AG09319 (cell line): Measurements from ENCODE around the gene DR1.

Experiments
- DNase-seq: peaks from one replicate; pipeline ENCODE4 v3.0.0-alpha.2; 2010; ENCODE audit warnings: low read depth; ENCODE audit errors: extremely low read depth
- TF ChIP-seq, protein P1 (sequence below): IDR thresholded peaks from 2 replicates; pipeline ENCODE4 v1.5.1; 2011; ENCODE audit warnings: low read depth, mild to moderate bottlenecking, inconsistent platforms, low read length, moderate library complexity

Gene DR1

DNA sequence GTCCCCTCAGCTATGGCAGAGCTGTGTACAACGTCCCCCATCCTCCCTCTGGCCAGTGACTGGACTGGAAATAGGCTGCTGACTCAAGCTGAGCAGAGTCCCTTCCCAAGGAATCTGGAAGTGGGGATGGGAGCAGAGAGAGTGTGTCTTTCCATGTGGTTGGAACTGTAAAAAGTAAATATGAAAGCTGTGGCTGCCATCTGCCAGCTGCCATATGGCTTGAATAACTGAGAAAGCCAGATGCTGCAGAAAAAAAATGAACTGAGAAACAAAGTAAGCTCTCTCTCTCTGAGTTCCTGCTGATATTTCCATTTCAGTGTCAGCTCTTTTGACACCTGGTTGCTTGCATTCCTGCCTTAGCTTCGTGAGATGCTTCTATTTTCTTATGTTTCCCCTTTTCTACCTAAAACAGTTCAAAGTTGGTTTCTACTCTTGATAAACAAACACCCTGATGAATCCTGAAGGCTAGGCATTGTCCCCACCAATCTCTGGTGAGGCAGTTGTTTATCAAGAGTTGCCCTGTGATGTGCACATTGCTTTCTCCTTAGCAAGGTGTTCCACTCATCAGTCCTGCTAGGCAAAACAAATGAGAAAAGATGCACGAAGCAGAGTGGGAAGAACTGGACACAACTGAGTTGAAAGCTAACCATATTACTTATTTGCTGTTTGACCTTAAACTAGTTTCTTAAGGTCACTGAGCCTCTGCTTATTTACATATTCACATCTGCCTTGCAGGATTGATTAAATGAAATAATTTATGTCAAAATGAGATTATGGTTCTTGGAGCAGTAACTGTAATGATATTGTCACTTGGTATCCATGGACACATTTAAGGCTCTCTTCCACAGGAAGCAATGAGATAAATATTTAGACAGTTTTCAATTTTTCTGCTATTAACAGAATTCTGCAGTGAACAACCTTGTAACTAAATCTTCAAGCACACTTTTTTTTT is 16.6 kb upstream of the DR1 start:
- TF ChIP-seq, protein P1, sequence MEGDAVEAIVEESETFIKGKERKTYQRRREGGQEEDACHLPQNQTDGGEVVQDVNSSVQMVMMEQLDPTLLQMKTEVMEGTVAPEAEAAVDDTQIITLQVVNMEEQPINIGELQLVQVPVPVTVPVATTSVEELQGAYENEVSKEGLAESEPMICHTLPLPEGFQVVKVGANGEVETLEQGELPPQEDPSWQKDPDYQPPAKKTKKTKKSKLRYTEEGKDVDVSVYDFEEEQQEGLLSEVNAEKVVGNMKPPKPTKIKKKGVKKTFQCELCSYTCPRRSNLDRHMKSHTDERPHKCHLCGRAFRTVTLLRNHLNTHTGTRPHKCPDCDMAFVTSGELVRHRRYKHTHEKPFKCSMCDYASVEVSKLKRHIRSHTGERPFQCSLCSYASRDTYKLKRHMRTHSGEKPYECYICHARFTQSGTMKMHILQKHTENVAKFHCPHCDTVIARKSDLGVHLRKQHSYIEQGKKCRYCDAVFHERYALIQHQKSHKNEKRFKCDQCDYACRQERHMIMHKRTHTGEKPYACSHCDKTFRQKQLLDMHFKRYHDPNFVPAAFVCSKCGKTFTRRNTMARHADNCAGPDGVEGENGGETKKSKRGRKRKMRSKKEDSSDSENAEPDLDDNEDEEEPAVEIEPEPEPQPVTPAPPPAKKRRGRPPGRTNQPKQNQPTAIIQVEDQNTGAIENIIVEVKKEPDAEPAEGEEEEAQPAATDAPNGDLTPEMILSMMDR: no peak
- no peak for DNase-seq

DNA sequence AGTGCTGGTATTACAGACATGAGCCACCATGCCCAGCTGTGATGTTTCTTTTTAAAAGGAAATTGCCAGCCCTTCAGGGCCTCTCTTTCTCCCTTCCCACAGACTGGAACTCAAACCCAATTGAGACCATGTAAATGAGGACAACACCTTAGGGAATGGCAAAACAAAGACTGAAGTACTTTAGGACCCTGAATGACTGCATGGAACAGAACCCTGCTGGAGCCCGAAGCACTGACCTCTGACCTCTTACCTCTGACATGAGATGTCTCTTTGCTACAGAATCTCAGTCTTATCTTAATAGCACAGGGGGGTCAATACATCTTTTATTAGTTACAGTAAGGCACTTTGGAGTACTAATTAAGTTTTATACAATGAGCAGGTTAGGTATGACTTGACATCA is 15.5 kb upstream of the DR1 start:
- DNase-seq: no peak
- TF ChIP-seq, protein P1: no peak

DNA sequence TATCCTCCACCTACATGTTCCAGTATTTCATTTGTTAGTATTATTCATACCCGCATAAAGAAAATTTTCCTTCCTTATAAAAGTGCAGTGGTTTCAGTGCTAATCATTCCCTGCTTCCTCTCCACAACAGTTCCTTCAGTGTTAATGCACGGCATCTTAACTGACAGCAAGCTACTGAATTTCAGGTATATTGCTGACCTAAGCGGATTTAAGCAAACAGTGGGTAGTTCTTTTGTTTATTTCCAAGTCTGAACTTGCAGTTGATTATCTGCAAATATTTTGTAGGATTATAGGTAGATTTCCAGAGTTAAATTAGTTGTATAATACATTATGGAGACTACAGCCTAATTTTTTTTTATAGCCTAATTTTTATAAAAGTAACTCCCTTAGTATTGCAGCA is 15.1 kb upstream of the DR1 start:
- no peak for DNase-seq

DNA sequence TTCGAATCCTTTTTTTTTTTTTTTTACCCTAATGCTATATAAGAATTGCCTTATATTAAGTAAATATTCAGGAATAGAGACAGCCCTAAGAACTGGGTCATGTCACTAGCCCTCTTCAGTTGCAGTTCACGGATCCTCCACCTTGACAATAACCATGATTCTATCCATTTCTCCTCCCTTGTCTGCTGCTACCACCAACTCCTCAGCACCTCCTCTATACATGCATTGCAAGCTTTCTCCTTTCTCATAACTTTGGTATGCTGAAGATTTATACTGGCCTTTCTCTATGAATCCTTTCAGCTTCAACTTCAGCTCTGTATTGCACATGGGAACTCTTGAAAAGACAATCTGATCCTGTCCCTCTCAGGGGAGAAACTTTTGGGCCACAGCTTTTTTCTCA is 14.3 kb upstream of the DR1 start:
- TF ChIP-seq, protein P1: no peak
- DNase-seq: no peak

More for the DNA sequence above, 15.1 kb upstream of the DR1 start:
- TF ChIP-seq, protein P1: no peak

DNA sequence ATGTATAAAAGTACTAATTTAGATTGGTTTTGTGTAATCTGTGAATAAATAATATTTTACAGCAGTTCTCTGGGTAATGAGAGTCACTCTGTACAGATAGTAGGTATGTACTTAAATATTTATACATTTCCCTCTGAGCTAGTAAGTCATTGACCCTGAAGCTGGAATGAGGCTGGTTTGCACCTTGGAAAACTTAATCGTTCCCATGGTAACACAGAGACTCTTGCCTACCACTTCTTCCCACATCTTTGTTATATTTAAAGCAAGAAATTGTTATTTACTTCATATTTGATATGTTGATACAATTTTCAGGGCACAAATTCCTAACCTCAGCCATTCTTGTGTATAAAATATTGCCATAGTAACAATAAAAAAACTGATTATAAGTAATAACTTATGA is 13.3 kb upstream of the DR1 start:
- no peak for DNase-seq
- TF ChIP-seq, protein P1: no peak

DNA sequence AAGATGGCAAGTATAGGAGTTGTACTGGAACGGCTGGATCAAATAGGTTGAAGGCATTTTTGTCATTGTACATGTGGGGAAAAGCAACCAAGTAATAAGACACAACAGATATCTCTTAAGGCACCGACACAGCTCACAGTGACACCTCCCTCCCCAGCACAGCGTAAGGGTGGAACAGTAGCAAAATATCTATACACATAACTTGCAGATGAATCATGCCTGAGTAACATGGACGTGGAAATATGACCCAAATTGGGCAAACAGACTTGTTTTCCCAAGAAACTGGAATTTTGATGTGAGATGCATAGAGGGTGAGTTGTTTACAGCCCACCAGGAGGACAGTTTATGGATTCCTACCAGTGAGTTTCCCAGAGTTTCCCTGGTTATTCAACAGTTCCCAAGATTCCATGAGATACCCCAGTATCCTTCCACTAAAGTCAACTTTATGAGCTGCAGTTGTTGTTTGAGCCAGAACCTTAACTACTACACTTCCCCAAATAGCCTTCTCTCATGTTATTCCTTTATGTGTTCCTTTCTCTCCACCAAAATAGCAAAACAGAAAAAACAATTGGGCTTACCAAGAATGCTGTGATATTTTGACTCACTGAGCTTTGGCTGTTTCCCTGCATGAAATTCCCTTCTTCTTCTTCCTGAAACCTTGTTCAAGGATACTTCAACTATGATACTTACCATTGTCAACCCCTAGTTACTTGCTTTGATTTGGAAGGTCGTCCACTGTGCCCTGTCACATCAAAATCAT is 7.1 kb upstream of the DR1 start:
- DNase-seq: no peak
- TF ChIP-seq, protein P1: no peak

DNA sequence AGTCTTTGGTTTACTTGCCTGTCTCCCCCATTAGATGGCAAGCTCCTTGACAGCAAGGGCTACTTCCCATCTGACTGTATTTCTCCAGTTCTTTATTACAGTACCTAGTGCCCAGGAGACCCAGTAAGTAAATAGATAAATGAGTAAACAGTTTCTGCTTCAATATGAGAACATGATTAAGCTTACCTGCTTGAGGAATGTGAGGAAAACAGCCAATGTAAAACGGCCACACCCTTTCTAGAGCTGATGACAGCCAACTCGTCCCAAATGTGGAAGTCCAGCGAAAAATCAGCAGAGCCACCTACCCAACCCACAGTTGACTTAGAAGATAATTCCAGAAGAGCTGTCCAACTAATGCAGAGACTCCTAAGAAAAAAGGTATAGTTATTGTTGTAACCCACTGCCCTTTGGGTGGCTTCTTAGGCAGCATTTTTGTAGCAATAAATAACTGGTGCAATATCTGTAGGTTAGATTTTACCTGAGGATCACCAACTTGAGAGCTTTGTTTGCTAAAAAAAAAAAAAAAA is 6.5 kb upstream of the DR1 start:
- DNase-seq: no peak
- TF ChIP-seq, protein P1: no peak
